GM18519 (cell line): ENCODE results near the gene DNM1.
A peak's percentile ranks its signal among the peaks of the same experiment; 100 is the strongest.
"Not testable (repeated sequence)": the region's sequence is repeated elsewhere in the genome, so short reads cannot be mapped to it uniquely, and the experiment has no call there.

Source experiments
- ATAC-seq: cut with Tn5 transposase; IDR thresholded peaks from one replicate; pipeline ENCODE4 v1.9.1; 2021; ENCODE audit warnings: mild to moderate bottlenecking, moderate library complexity; ENCODE audit not compliant: unreplicated experiment, low FRiP score

DNM1 gene

DNA sequence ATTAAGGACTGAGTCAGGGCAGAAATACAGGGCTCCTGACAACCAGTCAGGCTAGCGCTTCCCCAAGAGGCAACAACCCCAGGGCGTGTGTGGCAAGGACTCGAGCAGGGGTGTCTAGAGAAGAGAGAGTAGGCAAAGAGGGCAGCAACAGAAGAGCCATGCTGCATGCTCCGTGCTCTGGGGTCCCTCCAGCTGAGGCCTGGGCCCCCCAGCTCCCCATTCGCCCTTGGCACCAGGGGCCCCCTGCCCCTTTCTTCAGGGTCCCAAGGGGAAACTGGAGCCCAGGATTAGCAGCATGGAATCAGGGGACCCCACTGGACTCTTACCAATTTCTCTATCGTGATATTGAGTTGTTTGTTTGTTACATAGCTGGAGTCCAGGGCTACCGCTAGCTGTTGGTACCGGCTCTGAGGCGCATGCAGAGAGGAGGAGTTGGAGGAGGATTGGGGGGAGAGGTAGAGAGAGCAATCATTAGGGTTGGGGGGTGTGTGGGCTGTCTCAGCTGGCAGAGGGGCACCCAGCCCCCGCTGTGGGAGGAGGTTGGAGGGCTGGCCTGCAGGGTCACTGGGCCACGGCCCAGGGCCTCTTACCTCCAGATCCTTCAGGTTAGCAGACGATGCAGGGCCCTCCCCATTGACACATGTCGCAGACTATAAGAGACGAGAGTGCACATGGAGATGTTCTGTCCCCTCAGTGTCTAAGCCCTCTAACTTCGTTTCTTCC is 63.9 kb downstream of the DNM1 start:
- ATAC-seq: no peak

DNA sequence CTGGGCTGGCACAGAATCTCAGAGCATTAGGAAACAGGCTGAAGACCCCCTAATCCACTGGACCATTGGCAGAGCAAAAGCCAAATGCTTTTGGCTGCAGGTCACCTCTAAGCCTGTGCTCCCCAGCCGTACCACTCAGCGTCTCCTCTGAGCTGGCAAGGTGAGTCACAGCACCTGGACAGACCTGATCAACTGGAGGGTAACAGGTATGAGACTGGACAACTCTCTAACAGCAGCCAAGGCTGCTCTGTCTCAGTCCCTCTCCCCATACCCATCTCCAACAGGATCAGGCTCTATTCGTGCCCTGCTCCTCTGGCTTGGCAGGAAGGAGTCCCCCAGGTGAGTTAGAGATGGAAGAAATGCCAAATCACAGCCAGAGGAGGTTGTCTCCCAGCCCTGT is 67.9 kb downstream of the DNM1 start:
- no peak for ATAC-seq

DNA sequence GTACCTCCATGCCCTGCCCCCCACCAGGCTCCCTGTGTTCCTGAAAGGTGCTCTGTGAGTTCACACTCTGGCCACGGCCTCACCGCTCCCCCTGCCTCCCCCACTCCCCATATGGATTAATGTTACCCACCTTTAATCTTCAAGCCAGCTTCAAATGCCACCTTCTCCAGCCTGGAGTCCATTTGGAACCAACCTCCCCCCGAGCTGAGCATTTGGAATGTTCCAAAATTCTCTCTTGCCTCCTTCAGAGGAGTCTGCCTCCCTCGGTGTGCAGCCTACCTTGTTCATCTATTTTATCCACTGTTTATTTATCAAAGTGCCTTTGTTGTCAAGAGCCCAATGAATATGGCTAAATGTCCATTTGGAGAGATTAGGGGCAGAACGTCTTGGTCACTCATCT is 68.3 kb downstream of the DNM1 start:
- ATAC-seq: no peak

DNA sequence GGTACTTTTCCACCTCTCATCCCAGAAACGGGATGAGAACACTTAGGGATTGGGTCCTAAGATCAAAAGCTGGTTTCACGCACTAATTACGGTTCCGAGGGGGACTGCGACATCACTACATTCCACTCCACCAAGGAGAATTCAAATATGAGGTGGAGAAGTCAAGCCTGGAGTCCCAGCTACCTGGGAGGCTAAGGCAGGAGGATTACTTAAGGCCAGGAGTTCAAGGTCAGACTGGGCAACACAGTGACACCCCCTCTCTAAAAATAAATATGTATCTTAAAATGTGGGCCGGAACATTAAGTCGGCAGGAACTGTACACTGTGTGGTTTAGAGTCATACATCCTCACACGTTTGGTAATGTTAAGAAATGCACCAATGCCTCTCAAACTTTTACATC is 71.1 kb downstream of the DNM1 start:
- no peak for ATAC-seq

DNA sequence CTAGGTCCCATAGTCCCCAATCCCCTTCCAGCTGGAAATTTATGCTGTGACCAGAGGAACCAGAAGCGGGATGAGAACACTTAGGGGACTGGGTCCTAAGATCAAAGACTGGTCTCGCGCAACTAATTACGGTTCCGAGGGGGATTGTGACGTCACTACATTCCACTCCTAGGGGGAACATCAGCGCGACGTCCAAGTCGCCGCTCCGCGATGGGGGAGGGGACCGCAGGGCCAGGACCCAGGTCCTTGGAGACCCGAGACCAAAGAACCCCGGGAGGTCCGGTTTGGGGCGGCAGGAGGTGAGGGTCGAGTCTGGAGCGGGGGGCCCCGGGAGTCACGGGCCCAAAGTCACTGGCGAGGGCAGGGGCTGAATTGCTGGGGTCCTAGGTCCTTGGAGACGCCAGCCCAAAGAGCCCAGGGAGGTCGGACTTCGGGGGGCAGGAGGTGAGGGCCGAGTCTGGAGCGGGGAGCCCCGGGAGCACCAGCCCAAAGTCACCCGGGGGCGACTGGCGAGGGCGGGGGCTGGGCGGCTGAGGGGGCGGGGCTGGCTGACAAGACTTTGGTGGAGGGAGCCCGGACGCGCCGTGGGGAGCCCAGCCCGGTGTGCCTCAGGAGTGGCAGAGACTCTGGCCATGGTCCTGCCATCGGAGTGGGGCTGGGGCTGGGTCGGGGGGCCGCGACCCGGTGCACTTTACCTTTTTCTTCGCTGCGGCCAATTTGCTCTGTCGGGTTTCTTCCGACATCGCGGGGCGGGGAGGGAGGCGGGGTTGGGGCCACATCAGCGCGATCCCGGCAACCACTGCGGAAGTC is 72.2 kb downstream of the DNM1 start, which contains the start of gene GOLGA2:
GOLGA2 (minus strand) TSS at position 810 of the 810 bp plus-strand sequence; CDS start at position 779, 31 bp downstream.
- ATAC-seq: peak; percentile 11

DNA sequence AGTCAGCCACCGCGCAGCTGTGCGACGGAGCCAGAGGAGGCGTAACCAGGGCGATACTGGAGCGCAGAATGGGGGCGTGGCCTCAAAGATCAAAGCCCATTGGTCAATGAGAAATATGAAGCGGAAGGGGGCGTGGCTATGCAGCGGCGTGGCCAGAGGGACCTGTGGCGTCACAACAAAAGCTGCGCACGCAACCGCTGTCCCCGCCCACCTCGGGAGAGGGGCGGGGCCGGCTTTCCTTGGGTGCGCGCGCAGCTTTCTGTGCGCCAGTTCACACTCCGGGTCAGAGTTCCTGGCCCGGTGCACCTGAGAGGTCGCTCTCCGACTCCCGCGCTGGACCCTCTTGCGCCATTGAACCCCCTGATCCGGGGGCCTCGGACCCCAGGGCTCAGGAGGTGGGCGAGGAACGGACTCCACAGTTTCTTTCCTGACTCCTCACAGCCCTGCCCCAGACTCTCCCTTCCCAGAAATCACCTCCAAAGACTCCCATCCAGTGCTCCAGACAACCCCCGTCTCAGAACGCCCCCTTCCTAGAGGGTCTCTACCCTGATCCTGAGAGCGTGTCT is 72.9 kb downstream of the DNM1 start, which contains the start of gene SWI5:
SWI5 (plus strand) TSS at position 269 of the 566 bp plus-strand sequence.
- ATAC-seq: peak; percentile 92

DNA sequence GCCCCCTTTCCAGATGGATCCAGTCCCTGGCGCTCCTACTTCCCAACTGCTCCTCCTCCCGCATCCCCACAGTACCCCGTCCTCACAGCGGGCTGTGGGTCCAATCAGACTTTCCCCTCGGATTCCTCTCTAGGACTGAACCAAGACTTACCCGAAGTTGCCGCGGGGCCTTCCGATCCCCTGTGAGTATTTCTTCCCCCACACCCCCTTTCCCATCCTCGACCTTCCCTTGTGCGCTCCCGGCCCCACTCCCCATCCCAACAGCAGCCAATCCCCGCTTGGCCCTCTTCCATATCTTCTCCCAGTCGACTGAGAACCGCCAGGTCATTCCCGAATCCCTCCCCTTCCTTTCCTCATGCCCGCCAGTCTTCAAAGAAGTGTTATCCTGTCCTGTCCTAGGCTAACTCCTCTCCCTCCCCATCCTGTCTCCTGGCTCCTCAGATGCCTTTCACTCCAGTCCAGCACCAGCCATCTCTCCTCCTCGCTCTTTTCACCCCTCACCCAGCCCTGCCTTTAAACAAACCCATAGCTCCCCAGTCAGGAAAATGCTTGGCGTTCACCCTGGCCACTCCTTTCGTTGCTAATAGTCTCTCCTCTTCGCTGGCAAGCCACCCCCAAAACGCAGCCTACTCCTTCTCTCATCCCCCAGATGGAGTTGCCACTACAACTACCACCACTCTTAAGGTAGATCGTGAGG is 73.5 kb downstream of the DNM1 start:
- no peak for ATAC-seq

DNA sequence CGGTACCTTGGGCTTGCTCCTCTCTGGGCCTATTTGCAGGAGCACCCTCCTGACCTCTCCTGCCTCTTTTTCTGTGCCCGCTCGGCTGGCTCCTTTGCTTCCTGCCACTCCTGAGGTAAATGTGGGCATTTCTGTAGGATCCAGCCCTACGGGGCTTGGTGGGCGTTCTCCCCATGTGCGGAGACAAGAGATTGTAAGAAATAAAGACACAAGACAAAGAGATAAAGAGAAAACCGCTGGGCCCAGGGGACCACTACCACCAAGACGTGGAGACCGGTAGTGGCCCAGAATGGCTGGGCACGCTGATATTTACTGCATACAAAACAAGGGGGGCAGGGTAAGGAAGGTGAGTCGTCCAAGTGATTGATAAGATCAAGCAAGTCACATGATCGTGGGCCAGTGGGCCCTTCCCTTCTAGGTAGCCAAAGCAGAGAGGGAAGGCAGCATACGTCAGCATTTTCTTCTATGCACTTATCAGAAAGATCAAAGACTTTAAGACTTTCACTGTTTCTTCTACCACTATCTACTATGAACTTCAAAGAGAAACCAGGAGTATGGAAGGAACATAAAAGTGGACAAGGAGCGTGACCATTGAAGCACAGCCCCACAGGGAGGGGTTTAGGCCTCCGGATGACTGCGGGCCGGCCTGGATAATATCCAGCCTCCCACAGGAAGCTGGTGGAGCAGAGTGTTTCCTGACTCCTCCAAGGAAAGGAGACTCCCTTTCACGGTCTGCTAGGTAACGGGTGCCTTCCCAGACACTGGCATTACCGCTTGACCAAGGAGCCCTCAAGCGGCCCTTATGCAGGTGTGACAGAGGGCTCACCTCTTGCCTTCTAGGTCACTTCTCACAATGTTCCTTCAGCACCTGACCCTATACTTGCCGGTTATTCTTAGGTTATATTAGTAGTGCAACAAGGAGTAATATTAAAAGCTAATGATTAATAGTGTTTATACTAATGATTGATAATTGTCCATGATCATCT is 76.2 kb downstream of the DNM1 start:
- not testable (repeated sequence) for ATAC-seq

DNA sequence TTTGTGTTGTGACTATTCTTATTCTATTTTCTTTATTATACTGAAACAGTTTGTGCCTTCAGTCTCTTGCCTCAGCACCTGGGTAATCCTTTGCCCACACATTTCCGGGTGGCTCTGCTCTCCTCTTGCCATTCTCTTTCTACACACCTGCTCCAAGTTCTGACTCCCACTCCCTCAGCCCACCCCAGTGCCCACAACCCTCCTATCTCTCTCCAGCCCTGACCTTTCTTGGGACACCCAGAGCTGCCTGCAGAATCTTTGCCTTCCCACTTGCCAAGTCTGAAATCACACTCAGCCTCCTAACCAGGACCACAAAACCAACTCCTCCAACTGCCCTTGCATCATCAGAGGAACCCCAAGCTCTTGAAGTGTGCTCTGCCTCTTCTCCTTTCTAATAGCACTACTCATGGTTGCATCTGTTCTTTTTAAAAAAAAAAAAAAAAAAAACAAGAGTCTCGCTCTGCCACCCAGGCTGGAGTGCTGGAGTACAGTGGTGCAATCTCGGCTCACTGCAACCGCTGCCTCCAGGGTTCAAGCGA is 77.0 kb downstream of the DNM1 start:
- no peak for ATAC-seq

DNA sequence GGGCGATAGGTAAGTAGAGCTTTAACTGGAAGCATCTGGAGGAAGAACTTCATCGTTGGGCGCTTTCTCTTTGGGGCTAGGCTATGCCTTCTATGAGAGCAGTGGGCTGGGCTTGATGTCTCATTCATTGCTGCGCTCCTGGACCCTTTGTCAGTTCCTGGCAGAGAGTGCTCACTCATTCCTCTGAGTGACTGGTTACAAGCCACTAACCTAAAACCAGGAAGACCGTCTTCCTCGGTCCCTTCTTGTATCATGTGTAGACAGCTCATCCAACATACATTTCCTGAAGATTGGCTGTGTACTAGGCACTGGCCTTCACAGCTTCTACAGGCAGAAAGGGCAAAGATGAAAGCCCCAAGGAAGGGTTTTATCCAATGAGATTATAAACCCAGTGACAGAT is 79.3 kb downstream of the DNM1 start:
- ATAC-seq: no peak

DNA sequence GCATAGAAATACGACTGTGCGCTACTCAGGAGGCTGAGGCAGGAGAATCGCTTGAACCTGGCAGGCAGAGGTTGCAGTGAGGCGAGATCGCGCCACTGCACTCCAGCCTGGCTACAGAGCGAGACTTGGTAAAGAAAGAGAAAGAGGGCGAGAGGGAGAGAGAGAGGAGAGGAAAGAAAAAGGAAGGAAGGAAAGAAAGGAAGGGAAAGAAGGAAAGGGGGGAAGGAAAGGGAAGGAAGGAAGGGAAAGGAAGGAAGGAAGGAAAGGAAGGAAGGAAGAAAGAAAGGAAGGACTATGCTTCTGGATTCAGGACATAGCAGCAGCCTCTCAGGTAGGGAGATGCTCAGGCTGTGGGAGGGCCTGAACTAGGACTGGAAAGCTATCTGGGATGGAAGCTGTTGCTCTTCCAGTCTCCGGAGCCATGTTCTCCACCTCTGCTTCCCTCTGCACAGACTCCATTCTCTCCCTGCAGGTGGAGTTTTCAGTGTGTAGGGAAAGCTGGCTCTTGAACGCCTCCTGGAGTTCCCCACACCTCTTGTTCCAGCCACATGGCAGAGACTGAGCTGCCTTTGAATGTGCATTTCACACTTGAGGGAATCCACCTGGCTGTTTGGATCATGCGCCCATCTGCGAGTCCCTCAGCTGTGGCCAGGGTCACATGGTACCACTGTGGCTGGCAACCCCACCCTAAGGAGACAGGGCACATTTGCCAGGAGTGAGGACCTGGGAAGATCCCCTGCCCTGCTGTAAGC is 82.0 kb downstream of the DNM1 start:
- ATAC-seq: no peak

DNA sequence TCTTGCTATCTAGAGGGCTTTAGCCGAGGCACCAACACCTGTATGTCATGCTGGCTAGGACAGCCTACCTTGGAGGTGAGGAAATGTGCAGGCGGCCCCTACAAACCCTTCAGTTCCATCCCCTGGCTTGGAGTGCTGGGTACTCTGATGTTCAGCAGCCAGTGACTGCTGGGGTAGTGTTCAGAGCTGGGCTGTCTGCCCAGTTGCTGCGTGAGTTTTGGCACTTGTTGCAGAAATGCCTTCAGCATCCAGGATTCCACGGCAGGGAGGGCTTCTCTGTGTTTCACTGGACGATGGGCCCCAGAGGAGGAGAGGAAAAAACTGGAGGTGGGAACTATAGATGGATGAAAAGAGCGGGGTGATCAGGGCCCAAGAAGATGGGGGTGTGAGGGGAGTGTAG is 83.3 kb downstream of the DNM1 start:
- no peak for ATAC-seq

DNA sequence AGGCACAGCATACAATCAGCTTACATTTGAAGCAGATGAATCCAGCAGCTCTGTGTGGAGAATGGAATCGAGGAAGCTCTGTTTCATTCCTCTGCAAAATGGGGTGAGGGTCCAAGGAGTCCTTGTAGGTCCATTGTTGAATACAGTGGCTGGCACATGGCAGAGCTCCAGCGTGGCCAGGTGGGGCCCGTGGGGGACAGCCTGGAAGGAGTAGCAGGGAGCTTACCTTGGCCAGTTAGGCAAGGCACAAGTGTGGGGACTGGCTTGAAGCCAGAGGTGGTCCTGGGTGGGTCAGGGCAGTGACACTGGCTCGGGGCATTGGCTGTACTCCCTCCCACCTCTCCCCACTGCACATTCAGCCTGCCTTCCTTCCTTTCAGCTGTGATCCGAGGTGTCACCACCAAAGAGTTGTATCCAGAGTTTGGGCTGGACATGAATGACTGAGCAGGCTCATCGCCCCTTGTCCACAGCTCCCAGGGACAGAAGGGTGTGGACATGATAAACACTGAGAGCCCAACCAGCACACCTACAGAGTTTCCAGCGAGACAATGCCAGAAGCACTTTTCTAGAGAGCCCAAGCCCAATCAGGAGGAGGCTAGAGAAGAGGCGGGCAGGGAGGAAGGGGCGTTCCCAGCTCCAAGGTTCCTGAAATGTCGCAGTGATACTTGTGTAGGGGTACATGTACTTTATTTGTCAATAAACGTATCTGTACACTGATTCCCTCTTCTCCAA is 85.3 kb downstream of the DNM1 start:
- ATAC-seq: no peak

DNA sequence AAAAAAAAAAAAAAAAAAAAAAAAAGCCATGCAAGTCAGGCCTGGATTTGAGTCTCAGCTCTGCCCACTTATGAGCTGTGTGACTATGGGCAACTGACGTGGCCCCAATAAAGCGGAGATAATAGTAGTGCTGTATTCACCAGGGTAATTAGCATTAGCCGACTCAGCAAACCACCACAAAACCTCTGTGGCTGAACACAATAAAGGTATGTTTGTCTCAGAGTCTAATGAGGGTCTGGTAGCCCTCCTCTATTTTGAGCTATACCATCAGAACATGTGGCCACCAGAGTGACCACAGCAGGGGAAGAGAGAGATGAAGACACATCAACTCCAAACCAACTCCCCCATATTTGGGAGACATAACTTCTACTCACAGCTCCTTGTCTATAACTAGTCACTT is 88.8 kb downstream of the DNM1 start:
- ATAC-seq: no peak

DNA sequence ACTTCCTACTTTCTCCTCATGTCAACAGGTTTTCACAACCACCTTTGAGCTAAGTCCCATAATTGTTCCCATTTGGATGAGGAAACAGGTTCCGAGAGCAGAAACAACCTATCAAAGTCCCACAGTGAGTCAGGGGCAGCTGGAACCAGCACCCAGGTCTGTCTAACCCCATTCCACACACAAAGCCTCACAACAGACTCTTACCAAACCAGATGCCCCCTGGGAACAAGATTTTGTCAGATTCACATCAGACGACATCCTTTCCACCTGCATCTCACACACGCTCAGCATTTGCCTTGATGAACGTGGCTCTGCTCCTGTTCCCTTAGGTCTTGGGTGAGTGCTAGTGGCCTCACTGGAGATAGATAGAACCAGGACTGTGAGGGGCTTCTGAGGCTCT is 89.9 kb downstream of the DNM1 start:
- ATAC-seq: no peak

DNA sequence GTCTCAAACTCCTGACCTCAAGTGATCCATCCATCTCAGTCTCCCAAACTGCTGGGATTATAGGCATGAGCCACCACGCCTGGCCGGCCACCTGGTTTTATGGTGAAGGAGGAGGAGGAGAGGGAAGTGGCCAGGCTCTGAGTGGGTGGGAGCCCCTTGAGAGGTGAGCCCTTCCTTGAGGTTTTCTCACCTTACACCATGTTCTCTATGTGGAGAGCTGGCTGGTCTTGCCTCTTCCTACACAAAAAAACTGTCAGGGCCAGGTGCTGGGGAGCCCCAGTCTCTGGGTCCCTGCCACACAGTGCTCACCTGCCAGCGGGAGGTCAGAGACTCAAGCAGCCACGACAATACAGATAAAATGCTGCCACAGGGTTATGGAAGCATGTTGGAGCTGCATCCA is 91.0 kb downstream of the DNM1 start:
- ATAC-seq: no peak

DNA sequence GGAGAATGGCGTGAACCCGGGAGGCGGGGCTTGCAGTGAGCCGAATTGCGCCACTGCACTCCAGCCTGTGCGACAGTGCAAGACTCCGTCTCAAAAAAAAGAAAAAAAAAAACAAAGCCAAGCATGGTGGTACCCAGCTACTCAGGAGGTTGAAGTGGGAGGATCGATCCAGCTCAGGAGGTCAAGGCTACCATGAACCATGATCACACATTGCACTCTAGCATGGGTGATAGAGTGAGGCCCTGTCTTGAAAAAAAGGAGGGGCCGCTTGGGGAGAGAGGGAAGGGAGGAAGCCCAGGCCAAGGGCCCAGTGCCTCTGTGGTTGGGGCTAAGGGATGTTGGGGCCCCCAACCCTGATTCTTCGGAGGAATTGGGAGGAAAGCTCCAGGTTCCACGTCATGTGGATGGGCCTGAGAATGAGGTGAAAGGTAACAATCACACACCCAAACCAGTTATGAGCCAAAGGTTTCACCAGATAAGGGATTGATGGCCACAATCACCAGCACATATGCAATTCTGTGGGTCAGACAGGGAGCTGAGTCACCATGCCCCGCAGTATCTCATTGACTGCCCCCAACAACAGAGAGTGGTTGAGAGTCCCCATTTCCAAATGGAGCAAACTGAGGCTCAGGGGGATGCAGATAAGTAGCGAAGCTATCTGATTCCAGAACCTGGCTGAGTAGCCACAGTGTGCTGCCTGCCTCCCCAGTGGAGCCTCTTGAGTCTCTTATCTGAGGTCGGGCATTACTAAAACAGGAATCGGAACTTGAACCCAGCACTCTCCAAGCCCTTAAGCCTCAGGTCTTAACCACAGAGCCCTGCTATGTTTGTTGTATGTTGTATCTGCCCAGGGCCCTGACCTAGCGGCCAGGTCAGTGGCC is 93.4 kb downstream of the DNM1 start:
- ATAC-seq: no peak
